PC-3 (cell line): Measurements from ENCODE around the gene ADRA2B.

Experiments
- CTCF ChIP-seq: fragments of 300-600 bp; sonication (generic); conservative IDR thresholded peaks from 2 replicates; pipeline ENCODE4 v1.5.1; 2017; ENCODE audit warnings: antibody characterized with exemption, low read depth, mild to moderate bottlenecking, low read length
- EZH2 ChIP-seq: fragments of 300-600 bp; sonication (generic); IDR thresholded peaks from one replicate; pipeline ENCODE4 v1.6.1; 2017; ENCODE audit warnings: antibody characterized with exemption, mild to moderate bottlenecking, low read length; ENCODE audit not compliant: unreplicated experiment

GRCh38 chr2:96123290-96123689, 6.9 kb upstream of the ADRA2B start:
- TF ChIP-seq CTCF (no peak), EZH2 (no peak)
